Uterus (tissue), 2 donors: ENCODE measurements around the gene ENO4.

Experiments used
- CTCF ChIP-seq, 4 experiments: fragments of 200-600 bp in 2 of 4; fragments of 450-650 bp in 2 of 4; sonication (generic) in 2 of 4; IDR thresholded peaks; one replicate each; pipeline ENCODE4 v1.5.1; 2016 to 2019; ENCODE audit warnings: antibody characterized with exemption in 4 of 4, mild to moderate bottlenecking in 2 of 4, moderate library complexity in 1 of 4
- POLR2A ChIP-seq, 2 donors: fragments of 450-650 bp; IDR thresholded peaks; one replicate each; pipeline ENCODE4 v1.6.1; 2016; ENCODE audit warnings: antibody characterized with exemption in 2 of 2, mild to moderate bottlenecking in 1 of 2, moderate library complexity in 1 of 2

- no peak for TF ChIP-seq CTCF (IDR thresholded peaks at IDR 0.05)
- TF ChIP-seq POLR2A (IDR thresholded peaks at IDR 0.05), result no peak
Observed at GRCh38 chr10:116868198-116868676, 18.9 kb downstream of the ENO4 start.
